Stimulated activated CD8-positive, alpha-beta memory T cell treated with anti-CD3 and anti-CD28 coated beads, Interleukin-12 subunit alpha, Interleukin-12 subunit beta, amount 100 ng/mL, for 24 hours (primary cell): ENCODE measurements around the gene PPP1R13B.

ENCODE experiments used
- DNase-seq: peaks from one replicate; pipeline ENCODE4 v3.0.0-alpha.2; 2020; ENCODE audit errors: extremely low read depth

PPP1R13B gene

DNA sequence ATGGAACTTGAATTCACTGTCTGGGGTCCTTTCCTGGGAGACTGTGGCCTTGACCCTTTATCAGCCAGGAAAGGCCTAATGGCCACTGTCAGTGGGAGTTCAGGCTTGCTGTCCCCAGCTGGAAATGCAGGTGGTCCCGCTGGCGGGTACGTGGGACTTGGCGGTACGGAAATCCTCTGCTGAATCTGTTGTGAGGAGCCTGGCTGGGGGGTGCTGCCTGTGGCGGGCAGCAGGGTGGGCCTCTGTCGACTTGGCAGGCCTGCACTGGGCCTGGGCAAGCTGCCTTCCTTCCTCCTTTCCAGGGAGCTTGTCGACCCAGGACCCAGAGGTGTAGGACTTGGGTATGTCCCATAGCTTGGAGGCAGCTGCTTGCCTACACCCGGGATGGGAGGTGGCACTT is 105.5 kb downstream of the PPP1R13B start:
- DNase-seq: no peak

DNA sequence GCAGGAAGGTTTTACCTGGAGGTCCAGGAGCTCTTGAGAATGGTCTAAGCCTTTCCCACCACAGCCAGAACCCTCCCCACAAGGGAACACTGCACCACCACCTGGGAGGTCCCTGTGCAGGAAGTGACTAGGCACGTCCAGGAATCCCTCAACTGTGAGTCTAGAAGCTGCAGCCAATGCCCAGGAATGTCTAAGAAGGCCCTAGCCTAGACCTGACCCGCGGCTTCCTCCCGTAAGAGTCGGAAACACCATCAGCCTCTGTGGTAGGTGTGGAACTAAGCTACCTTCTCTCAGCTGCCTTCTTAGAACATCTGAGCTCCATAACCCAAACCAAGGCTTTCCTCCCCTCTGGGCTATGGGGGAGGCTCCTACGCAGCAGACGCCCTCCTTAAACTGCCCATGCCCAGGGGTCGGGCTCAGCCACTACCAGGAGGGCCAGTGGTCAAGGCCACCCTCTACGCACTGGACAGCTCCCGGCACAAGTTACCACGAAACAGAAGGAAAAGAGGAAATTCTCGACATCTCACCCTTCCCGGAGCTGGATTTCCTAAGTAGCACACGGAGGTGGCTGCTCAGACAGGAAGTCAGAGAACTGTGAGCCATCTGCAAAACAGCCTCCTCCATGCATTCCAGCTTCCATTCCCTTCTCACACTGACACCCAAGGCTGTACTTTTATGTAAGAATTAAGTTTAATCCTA is 106.2 kb downstream of the PPP1R13B start:
- DNase-seq: no peak

DNA sequence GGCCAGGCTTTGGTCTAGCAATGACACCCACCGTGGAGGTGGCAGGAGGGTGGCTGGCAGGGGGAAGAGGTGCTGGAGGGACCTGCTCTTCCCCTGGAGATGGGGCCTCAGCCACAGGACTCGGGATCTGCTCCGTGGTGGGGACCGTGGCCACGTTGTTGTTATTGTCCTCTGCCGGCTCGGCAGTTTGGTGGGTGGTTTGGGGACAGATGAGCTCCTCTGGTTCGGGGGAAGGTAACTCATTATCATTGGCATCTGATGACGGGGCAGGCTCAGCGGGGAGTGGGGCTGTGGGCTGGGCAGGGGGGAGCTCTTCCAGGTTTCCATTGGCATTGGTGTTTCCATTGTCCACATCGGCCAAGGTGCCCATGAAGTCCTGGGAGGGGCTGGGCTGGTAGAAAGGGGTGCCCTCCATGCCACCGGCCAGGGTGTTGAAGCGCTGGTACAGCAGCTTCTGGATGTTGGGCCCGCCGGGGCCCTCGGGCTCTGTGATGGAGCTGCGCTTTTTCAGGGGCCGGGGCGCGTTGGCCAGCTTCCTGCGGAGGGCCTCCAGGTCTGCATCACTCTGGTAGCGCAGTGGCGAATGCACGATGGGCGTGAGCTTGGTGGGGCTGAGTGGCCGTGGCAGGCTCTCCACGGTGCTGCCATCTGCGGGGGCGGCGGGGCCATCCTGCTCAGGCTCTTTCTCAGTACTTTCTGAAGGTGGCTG is 107.4 kb downstream of the PPP1R13B start:
- no peak for DNase-seq

DNA sequence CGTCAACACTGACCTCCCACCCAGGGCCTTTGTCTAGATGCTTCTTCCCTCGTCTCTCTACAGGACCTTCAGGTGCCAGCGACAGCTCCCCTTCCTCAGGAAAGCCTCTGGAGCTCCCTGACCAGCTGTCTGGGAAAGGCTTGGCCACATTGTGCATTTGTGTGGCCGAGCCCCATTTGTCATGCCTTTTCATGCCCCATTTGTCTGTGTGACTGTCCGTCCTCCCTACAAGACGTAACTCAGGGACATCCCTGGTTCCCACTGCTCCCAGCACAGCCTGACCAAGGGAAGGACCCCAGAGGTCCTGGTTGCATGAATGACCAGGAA is 107.9 kb downstream of the PPP1R13B start:
- no peak for DNase-seq

DNA sequence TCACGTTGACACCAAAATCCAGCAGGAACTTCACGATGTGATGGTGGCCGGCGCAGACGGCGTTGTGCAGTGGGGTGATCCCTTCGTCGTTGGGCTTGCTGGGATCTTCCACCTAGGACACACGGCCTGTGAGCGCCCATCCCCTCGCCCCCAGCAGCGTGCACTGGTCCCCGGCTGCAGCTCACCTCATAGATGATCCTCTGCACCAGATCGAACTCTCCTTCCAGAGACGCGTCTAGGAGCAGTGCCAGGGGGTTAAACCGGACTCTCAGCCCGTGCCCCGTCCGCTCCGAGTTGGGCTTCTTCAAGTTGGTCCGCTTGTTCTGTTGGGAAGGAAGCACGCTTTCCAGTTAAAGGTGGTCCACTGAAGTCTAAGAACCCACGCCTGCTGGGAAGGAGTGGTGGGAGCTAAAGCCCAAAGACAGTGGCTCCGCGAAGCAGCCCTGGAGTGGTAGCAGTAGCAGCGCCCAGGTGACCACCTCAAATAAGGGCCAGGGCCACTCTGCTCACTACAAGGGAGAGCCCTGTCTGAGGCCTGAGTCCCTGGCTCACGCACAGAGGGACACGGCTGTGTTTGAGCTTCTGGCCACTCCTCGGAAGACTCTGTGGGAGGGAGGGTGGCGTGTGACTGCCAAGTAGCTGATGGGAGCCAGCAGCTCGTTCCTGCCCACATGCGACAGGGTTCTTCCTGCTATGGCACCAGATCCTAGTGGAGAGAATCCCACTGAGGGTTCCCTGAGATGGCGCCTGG is 108.5 kb downstream of the PPP1R13B start:
- DNase-seq: no peak

DNA sequence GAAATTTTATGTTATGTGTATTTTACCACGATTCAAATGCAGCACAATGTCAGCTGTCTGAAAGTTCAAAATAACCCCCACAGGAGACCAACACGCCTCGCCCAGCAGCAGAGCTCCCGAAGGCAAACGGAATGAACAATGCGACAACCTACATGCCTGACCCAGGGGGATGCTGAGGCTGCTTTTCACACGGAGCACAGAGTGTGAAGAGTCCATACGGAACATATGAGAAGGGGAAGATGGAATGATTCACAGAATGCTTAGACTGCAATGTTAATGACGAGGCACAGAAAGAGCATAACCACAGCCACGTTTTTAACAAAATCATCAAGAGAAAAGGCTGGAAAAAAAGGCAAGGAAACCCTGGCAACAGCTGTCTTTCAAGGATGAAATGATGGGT is 109.2 kb downstream of the PPP1R13B start:
- DNase-seq: no peak

DNA sequence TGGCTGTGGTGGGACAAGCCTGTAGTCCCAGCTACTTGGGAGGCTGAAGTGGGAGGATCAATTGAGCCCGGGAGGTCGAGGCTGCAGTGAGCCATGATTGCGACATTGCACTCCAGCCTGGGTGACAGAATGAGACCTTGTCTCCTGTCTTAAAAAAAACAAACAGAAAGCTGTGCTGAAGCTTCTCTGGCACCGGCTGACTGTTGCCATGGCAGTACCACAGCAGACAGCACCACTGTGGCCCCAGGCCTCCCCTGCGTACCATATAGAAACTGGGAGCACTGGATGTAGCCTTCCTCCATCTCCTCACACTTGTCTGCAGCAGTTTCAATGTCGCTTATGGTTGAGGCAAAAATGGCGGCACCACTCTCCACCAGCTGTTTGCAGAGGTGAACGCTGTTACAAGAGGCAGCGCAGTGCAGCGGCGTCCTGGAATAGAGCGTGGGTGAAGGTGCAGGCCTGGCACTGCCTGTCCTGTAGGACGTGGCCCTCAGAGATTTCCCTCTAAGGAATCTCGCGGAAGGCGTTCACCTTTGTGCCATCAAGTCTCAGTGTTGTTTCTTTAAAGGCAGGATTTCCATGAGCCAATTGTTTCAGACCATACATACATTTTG is 109.8 kb downstream of the PPP1R13B start:
- DNase-seq: no peak

DNA sequence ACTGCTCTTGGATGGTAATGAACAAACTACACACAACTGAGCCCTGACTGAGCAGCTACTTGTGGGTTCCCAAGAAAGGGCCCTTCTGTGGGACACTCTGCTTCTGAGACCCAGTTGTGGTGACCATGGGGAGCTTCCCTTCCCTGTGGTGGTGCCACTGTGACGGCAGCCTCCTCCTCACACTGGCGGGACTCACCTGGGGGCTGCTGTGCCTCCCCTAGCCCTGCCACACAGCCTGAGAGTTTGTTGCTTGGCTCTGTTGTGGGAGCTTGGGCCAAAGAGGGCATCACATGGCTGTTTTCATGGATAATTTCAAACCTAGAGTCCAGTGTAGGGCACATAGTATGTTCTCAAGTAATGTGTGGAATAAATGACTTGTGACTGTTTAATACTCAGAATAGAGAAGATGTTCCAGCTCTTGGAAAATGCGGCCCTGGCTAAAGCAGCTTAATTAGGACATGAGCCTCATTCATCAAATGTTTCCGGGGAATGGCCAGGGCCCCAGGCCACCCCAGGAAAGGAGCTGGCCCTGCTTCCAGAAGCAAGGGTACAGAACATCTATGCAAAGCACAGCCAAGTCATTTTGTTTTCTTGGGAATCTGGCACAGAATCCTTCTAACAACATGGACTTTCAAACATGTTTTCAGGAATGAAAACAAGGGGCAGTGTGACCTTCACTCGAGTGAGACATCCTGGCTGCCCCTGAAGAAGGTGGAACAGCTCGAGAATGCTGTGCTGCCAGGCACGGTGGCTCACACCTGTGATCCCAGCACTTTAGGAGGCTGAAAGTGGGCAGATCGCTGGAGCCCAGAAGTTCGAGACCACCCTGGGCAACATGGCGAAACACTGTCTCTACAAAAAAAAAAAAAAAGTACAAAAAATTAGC is 110.6 kb downstream of the PPP1R13B start:
- DNase-seq: no peak

DNA sequence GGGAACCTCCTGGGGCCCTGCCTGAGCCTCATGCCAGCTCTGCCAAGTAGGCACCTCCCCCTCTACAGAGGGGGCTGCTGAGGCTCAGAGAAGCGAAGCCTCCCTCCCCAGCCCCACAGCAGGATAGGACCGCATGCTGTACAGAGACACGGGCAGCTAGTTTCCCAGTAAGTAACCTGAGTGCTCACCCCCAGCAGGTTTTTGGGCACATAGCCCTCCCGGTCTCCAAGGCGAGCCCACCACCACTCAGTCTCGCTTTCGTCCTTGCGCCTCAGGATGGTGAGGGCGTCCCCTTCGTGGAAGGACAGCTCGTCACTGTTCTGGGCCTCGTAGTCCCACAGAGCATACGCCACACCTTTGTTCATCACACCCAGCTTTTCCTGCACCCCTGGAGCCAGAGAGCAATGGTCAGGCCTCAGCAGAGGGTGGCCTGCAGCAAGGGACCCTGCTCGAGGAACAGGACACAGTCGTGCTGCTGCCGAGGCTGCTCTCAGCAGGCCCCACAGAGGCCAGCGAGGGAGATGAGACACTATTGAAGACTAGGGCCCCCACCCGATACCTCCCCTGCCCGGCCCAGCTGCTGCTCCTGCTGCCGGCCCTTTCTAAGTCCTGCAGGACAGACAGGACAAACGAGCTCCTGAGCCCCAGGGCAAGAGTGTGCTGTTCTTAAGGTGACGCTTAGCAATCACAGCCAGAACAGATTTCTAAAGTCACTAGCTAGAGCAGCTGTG is 111.4 kb downstream of the PPP1R13B start:
- DNase-seq: no peak

DNA sequence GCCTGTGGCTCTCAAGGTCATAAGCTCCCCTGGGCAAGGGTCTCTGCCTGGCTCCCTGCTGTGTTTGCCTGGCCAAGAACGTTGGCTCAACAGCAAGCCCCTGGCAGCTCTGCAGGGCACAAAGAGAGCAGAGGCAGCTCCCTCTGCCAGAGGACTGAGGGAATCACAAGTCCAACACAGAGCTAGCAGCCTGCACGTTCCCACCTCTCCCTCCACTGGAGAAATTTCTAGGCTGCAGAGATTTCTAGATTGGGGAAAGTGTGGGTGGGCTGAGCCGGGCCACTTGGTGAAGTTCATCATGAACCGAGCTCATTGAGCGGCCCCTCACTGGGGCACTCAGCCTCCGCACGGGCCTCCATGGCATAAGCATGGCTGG is 111.9 kb downstream of the PPP1R13B start:
- DNase-seq: no peak

DNA sequence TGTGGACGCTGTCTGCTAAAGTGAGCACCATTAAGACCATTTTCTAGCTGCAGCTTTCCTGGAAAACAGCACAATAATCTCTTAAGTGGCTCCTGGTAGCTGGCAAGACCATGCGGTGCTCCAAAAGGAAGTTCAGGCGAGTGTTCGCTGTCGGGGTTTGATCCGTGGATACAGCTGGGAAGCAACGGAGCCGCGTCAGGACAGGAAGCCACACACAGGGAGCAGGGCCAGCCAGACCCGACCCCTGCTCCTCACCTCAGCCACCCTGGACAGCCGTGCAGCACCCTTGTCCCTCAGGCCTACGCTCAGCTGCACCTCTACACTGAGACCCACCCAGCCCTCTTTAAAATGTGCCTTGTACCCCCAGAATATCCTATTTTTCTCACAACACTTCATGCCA is 112.4 kb downstream of the PPP1R13B start:
- DNase-seq: no peak

DNA sequence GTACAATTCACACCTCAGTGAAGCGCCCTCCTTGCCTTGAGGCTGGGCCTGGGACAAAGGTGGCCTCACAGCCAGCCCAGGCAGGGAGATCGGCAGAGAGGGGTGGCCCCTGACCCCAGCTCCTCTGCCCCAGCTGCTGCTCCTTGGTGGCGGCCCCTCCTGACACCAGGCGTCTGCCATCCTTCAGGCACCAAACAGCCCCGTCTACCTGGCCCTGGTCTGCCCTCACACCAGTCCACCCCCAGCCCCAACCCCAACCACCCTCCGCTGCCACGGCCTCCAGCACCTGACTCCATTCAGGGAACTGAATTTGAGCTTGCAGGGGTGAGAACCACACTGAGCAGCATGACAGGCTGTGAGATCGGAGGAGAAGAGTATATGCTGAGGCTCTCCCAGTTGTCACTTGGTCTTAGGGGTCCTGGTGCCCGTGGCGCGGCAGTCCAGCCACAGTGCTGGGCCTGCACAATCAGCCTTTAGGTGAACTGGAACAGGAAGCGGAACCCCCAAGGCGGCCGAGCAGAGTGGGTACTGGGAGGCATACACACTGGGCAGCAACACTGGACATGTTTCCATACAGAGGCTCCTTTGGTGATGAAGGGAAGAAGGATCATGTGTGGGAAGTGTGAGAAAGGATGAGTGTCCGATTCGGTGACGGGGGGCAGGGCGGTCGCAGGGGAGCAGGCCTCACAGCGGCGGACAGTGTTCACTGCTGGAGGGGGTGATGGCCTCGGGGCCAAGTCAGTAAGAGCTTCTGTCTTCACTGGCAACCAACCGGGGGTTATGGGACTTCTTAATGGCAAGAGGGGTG is 113.1 kb downstream of the PPP1R13B start:
- DNase-seq: no peak

DNA sequence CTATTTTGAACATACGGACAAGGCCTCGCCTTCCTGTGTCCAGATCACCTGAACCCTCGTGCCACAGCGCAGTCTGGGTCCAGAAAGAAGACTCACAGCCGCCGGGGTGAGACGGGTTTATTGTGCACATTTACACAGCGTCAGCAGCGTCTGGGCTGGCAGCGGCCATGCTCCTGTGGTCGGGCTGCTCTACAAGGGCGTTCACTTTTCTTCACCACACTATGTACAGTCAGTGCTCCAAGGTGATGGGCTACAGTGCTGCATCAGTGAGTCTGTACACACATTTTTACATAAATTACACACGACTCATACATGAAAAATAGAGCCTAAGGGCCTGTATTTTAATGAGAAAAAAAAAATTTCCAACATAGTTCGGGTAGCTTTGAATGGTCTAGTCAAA is 113.7 kb downstream of the PPP1R13B start:
- DNase-seq: no peak

DNA sequence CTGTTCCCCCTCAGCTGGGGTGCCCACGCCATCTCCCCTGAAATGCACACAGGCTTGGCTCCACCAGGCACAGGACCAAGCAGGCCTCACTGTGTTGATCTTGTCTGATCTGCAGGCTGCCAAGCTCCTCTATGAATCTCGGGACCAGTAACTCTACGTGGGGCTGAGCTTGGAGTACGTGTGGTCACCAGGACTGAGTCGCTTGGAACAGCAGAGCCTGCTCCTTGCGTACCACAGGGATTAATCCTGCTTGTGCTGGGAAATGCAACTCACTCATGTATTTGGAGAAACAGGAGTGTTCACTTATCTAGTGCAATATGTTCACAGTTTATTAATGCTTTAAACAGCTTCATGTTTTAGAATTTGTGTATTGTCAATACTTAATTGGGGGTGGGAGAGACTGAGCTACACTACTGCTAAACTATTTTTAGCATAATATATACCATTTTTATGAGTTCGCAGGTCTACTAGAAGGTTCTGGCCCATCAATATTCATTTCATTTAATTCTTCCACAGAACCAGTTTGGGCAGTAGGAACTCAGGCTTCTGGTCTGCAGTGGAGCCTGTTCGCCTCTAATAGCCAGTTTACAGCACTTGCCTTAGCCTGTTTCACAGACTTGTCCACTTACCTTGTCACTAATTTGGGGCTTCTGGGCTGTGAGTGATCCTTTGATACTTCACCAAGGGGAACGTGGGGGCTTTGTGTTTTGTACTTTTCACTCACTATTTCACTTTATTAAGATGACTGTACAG is 114.3 kb downstream of the PPP1R13B start:
- no peak for DNase-seq

DNA sequence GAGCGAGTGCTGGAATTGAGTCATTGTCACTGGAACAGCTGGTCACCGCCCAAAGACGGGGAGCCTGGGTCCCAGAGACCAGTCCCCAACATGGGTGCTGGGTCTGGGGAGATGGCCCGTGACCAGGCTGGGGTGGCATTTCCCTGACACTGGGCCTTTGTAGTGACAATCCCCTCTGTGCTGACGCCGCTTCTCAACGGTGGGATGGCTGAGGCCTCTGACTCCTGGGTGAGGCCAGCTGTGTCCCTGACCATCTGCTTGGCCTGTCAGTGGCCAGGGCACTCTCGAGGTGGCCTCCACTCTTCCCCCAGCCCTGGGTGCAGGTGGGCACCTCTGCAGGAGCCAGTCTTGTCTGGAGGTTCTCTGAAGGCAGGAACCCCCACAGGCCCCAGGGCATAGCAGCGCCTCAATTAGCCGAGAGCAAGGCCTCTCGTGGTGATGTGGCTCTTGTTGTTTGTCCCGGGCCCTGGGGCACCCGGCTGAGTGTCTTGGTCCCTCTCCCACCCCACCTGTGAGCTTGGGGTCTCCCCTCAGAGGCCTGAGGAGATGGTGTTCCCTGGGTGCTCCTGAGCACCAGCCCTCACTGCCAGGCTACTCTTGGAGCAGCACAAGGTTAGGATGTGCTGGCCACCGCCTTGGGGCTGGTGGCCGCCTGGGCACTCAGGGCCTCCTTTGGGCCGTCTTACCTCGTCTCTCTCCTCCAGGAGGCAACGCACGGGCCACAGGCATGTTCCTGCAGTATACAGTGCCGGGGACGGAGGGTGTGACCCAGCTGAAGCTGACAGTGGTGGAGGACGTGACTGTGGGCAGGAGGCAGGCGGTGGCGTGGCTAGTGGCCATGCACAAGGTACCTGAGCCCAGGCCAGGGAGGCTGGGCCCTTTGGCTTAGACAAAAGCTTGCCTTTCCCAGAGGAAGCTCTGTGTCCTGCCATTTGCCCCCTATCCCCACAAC is 115.2 kb downstream of the PPP1R13B start:
- DNase-seq: no peak

DNA sequence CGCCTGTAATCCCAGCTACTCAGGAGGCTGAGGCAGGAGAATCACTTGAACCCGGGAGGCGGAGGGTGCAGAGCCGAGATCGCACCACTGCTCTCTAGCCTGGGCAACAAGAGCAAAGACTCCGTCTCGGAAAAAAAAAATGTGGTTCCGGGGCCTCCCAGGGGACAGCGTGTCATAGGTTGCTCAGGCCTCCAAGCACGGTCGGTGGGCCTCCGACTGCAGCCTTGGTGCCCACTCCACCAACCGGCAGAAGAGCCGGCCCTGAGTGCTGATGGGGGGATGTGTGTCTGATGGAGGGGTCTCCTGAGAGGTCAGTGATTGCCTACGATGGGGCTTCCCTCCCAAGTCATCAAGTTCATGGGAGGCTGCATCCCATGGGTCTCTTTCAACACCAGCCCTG is 115.9 kb downstream of the PPP1R13B start:
- no peak for DNase-seq

DNA sequence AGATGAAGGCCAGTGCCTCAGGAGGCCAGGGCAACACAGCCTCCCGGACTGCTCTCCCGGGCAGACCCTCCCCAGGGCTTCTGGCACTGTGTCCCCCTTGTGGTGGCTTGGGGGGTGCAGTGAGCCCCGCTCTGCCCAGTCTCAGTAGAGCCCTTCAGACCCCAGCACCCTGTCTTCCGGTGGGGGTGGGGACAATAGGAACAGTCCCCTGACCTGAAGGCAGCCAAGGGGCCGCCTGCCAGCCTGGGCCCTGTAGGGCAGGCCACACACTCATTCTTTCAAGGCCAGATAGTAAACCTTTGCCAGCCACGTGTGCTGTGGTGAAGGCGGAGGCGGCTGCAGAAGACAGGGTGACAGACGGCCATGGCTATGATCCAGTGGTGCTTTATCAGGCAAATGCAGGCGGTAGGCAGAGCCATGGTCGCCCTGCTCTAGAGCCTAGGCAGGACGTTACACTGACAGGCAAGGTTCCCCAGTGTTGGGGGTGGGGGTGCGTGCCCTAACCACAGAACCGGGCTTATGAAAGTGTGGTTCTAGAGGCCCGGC is 116.8 kb downstream of the PPP1R13B start:
- no peak for DNase-seq
